UCSD-AML1 (cell line): ENCODE results near the gene C5AR2.
A peak's percentile ranks its signal among the peaks of the same experiment; 100 is the strongest.
"Not testable (repeated sequence)": the region's sequence is repeated elsewhere in the genome, so short reads cannot be mapped to it uniquely, and the experiment has no call there.

Source experiments
- DNase-seq: peaks from one replicate; lab custom pipeline; 2025; ENCODE audit not compliant: unreplicated experiment; lab: John Stamatoyannopoulos, UW

C5AR2 gene

GRCh38 chr19:47358936-47359335 is 27.0 kb downstream of the C5AR2 start:
- no peak for DNase-seq

GRCh38 chr19:47362321-47362720 is 30.3 kb downstream of the C5AR2 start:
- no peak for DNase-seq

GRCh38 chr19:47363758-47364531 is 32.0 kb downstream of the C5AR2 start:
- no peak for DNase-seq

- DNase-seq: not testable (repeated sequence)
These were observed 33.5 kb downstream of the C5AR2 start for GRCh38 chr19:47365455-47365854.

- DNase-seq: no peak
These were observed 38.2 kb downstream of the C5AR2 start for GRCh38 chr19:47370045-47370611.

- DNase-seq: no peak
These were observed 39.3 kb downstream of the C5AR2 start for GRCh38 chr19:47371261-47371660.

- no peak for DNase-seq
These were observed 40.6 kb downstream of the C5AR2 start for GRCh38 chr19:47372603-47373002.

- DNase-seq: no peak
These were observed 41.6 kb downstream of the C5AR2 start for GRCh38 chr19:47373246-47374240.

GRCh38 chr19:47374876-47375693 is 43.1 kb downstream of the C5AR2 start:
- DNase-seq: no peak

GRCh38 chr19:47375694-47376588 is 44.0 kb downstream of the C5AR2 start:
- no peak for DNase-seq

GRCh38 chr19:47376589-47377144 is 44.7 kb downstream of the C5AR2 start:
- DNase-seq: no peak

- DNase-seq: no peak
These were observed 45.3 kb downstream of the C5AR2 start for GRCh38 chr19:47377208-47377701.

GRCh38 chr19:47377801-47378200 is 45.8 kb downstream of the C5AR2 start:
- DNase-seq: no peak

GRCh38 chr19:47378246-47378645 is 46.3 kb downstream of the C5AR2 start:
- no peak for DNase-seq

GRCh38 chr19:47379381-47379938 is 47.5 kb downstream of the C5AR2 start:
- DNase-seq: no peak

GRCh38 chr19:47380559-47380958 is 48.6 kb downstream of the C5AR2 start:
- DNase-seq: no peak

GRCh38 chr19:47381121-47381520 is 49.1 kb downstream of the C5AR2 start:
- DNase-seq: no peak

GRCh38 chr19:47381653-47382279 is 49.8 kb downstream of the C5AR2 start:
- peak; percentile 55 for DNase-seq
